ENCODE results near the gene FAM107A.

DNA sequence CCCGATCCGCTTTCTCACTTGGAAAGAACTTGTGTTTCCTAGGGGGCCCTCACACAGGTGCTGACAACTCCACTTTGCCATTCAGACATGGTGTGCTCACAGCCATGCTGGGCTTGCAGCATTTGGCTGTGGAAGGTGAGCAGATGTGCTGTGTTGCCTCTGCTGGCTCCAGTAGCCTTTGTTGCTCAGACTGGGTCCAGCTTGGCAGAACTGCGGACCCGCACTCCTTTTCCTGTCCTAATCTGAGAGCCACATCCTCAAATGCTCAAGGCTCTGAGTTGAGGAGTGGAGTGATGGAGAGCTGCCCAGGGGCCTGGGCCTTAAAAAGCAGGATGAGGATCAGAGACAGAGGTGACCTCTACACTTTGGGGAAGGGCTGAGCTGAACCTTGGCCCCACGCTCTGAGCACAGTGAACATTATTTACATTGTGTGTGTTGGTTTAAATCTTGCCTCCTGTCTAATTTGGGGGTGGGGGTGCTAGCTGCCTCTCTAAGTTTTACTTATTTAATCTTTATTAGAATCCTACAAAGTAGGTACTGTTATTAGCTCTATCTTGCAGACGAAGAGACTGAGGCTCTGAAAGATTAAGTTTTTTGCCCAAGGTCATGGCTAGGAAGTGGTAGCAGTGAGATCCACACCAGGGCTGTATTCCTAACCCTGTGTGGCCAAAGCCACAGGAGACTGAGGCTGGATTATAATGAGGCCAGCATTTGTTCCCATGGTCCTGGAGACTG lies 57.4 kb downstream of the FAM107A start:
- TF ChIP-seq, protein P1, sequence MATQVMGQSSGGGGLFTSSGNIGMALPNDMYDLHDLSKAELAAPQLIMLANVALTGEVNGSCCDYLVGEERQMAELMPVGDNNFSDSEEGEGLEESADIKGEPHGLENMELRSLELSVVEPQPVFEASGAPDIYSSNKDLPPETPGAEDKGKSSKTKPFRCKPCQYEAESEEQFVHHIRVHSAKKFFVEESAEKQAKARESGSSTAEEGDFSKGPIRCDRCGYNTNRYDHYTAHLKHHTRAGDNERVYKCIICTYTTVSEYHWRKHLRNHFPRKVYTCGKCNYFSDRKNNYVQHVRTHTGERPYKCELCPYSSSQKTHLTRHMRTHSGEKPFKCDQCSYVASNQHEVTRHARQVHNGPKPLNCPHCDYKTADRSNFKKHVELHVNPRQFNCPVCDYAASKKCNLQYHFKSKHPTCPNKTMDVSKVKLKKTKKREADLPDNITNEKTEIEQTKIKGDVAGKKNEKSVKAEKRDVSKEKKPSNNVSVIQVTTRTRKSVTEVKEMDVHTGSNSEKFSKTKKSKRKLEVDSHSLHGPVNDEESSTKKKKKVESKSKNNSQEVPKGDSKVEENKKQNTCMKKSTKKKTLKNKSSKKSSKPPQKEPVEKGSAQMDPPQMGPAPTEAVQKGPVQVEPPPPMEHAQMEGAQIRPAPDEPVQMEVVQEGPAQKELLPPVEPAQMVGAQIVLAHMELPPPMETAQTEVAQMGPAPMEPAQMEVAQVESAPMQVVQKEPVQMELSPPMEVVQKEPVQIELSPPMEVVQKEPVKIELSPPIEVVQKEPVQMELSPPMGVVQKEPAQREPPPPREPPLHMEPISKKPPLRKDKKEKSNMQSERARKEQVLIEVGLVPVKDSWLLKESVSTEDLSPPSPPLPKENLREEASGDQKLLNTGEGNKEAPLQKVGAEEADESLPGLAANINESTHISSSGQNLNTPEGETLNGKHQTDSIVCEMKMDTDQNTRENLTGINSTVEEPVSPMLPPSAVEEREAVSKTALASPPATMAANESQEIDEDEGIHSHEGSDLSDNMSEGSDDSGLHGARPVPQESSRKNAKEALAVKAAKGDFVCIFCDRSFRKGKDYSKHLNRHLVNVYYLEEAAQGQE (IDR thresholded peaks at IDR 0.05; ENCODE audit: unreplicated experiment), result no peak
- TF ChIP-seq, protein P2, sequence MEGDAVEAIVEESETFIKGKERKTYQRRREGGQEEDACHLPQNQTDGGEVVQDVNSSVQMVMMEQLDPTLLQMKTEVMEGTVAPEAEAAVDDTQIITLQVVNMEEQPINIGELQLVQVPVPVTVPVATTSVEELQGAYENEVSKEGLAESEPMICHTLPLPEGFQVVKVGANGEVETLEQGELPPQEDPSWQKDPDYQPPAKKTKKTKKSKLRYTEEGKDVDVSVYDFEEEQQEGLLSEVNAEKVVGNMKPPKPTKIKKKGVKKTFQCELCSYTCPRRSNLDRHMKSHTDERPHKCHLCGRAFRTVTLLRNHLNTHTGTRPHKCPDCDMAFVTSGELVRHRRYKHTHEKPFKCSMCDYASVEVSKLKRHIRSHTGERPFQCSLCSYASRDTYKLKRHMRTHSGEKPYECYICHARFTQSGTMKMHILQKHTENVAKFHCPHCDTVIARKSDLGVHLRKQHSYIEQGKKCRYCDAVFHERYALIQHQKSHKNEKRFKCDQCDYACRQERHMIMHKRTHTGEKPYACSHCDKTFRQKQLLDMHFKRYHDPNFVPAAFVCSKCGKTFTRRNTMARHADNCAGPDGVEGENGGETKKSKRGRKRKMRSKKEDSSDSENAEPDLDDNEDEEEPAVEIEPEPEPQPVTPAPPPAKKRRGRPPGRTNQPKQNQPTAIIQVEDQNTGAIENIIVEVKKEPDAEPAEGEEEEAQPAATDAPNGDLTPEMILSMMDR (conservative IDR thresholded peaks at IDR 0.05; ENCODE audit: low read depth in 2 of 2), result no peak
- TF ChIP-seq CREB1 (CRISPR knock-in tag; IDR thresholded peaks at IDR 0.05; ENCODE audit: low read depth) (no peak), POLR2AphosphoS5 (IDR thresholded peaks at IDR 0.05; ENCODE audit: low read depth) (no peak), EZH2phosphoT487 (IDR thresholded peaks at IDR 0.05; ENCODE audit: unreplicated experiment) (no peak)
